MG63 (cell line): ENCODE data around the gene THAP2. TPM values are rescaled to one million over a fixed set of nuclear protein-coding genes. Genes with fewer than 3 reads are reported as not detected.
"Not testable (repeated sequence)": the region's sequence is repeated elsewhere in the genome, so short reads cannot be mapped to it uniquely, and the experiment has no call there.

ENCODE experiments used
- DNase-seq: peaks from one replicate; pipeline ENCODE4 v3.0.0-alpha.2; 2020
- H3K27me3 ChIP-seq: fragments of 250-450 bp; sonication (Bioruptor Pico); 2 replicates; pipeline ENCODE4 v1.5.1; 2020; ENCODE audit warnings: mild to moderate bottlenecking, moderate library complexity
- H3K36me3 ChIP-seq: fragments of 250-450 bp; sonication (Bioruptor Pico); 2 replicates; pipeline ENCODE4 v1.5.1; 2020; ENCODE audit warnings: mild to moderate bottlenecking, moderate library complexity
- H3K4me3 ChIP-seq: fragments of 250-450 bp; sonication (Bioruptor Pico); 2 replicates; pipeline ENCODE4 v1.5.1; 2020; ENCODE audit warnings: mild to moderate bottlenecking, moderate library complexity
- H3K9me3 ChIP-seq: fragments of 250-450 bp; sonication (Bioruptor Pico); 2 replicates; pipeline ENCODE4 v1.5.1; 2020; ENCODE audit warnings: mild to moderate bottlenecking, moderate library complexity
- total RNA-seq: library from RNA; depleted of rRNA; stranded (reverse); fragments of >200 nt; shearing (Covaris generic); gene quantifications from 2 replicates; pipeline ENCODE4 v1.2.3, GENCODE V29; 2014; ENCODE audit warnings: low replicate concordance

The THAP2 gene
- total RNA-seq, 1 experiment from 2014 or later = 1.3 TPM

DNA sequence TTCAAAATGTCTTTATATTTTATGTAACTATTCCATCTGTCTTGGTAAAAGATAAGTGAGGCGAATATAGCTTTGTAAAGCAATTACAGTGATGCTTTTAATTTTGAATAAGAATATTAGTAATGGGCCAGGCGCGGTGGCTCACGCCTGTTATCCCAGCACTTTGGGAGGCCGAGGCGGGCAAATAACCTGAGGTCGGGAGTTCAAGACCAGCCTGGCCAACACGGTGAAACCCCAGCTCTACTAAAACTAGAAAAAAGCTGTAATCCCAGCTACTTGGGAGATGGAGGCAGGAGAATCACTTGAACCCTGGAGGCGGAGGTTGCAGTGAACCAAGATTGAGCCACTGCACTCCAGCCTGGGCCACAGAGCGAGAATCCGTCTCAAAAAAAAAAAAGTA lies 23.1 kb downstream of the THAP2 start:
- not testable (repeated sequence) for H3K36me3 ChIP-seq, H3K27me3 ChIP-seq, DNase-seq, H3K9me3 ChIP-seq
- peak overlapping the region; percentile 61 for H3K4me3 ChIP-seq

DNA sequence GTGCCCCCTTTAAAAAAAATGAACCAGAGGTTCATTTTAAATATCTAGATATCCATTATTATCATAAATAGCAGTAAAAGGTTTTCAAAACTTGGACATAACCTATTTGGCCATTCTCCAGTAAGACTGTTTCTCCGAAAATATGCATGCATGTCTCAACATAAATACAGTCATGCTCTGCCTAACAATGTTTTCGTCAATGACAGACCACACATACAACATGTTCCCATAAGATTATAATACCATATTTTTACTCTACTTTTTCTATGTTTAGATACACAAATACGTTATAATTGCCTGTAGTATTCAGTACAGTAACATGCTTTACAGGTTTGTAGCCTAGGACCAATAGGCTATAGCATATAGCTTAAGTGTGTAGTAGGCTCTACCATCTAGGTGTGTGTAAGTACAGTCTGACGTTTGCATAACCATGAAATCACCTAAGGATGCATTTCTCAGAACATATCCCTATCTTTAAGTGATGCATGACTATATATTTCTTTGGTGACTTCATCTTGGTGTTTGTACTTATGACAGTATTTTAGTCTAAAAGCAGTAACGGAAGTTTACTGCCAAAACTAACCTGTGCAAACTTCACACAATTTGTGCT lies 25.0 kb downstream of the THAP2 start:
- Histone ChIP-seq H3K27me3 (no peaks in the 10 kb centered on the region), H3K9me3 (no peaks in the 10 kb centered on the region), H3K36me3 (no peaks in the 10 kb centered on the region), H3K4me3 (no peak overlapping the region)
- no peak for DNase-seq

DNA sequence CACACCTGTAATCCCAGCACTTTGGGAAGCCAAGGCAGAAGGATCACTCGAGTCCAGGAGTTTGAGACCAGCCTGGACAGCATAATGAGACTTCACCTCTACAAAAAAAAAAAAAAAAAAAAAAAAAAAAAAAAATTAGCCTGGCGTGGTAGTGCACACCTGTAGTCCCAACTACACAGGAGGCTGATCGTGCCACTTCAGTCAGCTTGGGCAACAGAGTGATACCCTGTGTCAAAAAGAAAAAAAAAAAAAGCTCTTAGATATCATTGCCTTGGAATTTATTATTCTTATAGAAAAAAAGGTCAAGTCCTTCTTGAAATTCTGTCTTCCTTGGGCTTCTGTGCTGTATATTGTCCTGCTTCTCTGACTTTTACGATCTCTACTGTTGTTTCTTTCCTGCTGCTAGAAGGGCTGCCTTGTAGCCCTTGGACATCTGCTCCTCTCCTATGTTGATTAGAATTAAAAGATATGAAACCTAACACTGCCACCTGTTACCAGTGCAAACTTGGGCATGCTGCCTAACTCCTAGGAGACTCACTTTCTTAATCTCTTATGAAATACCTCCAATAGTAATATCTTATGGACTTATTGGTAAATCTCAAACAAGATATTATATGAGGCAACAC lies 27.5 kb downstream of the THAP2 start:
- H3K27me3 ChIP-seq = no peaks in the 10 kb centered on the region
- DNase-seq = no peak
- no peak overlapping the region for H3K4me3 ChIP-seq
- no peaks in the 10 kb centered on the region for H3K36me3 ChIP-seq
- H3K9me3 ChIP-seq = no peaks in the 10 kb centered on the region

DNA sequence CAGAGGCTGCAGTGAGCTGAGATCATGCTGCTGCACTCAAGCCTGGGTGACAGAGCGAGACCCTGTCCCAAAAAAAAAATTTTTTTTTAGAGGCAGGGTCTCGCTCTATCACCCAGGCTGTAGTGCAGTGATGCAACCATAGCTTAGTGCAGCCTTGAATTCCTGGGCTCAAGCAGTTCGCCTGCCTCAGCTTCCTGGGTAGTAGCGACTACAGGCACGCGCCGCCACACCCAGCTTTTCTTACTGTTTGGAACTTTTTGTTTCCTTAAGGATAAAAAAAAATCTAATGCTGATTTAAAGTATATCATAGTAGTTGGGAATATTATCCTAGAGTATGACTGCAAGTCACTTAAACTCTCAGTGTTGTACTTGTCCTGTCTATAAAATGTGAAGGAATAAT lies 29.0 kb downstream of the THAP2 start:
- no peaks in the 10 kb centered on the region for H3K9me3 ChIP-seq

DNA sequence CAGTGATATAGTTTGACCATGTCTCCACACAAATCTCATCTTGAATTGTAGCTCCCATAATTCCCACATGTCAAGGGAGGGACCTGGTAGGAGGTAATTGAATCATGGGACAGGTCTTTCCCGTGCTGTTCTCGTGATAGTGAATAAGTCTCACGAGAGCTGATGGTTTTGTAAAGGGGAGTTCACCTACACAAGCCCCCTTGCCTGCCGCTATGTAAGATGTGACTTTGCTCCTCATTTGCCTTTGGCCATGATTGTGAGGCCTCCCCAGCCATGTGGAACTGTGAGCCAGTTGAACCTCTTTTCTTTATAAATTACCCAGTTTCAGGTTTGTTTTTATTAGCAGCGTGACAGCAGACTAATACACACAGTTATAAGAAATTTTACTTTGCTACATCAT lies 29.6 kb downstream of the THAP2 start:
- not testable (repeated sequence) for H3K27me3 ChIP-seq, H3K36me3 ChIP-seq, H3K9me3 ChIP-seq, H3K4me3 ChIP-seq, DNase-seq

More for the DNA sequence above, 29.0 kb downstream of the THAP2 start:
- Histone ChIP-seq H3K36me3 (0 out of 2 replicates have a peak, but pooled peaks cover 2% of the 10 kb centered on the region), H3K4me3 (no peak overlapping the region), H3K27me3 (no peaks in the 10 kb centered on the region)
- no peak for DNase-seq

DNA sequence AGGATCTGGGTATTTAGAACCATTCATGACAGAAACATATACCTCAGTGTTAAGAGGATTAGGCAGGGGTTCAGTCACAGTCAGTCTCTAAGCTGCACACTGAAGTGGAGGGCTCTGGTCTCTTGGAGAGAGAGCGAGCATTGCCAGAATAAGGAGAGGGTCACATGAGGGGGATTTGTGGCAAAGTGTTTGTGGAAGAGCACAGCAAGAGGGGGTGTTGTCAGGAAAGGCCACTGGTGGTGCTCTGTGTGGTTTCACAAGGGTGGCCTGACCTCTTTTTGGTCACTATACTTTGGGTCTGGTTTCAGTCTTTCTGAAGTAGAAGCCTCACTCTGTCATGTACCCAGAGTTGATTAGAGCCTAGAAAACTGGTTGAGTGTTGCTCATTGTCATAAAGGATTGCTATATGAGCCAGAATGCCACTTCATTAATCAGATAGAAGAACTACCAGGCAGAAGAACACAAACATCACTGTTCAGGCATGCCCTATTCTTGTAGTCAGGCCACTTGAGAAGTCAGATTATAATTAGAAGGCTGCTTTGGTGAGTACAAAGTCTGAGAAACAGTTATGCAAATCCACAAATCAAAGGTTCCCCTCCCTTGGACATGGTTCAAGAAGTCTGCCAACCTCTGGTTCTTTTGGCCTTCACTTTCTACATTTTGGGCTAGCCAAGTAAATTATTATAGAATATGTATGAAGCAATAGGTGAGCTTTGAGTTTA lies 30.2 kb downstream of the THAP2 start:
- Histone ChIP-seq H3K36me3 (peaks cover 4% of the 10 kb centered on the region; the same call in 1 of the 2 replicates), H3K9me3 (no peaks in the 10 kb centered on the region), H3K27me3 (no peaks in the 10 kb centered on the region), H3K4me3 (no peak overlapping the region)
- DNase-seq = no peak

DNA sequence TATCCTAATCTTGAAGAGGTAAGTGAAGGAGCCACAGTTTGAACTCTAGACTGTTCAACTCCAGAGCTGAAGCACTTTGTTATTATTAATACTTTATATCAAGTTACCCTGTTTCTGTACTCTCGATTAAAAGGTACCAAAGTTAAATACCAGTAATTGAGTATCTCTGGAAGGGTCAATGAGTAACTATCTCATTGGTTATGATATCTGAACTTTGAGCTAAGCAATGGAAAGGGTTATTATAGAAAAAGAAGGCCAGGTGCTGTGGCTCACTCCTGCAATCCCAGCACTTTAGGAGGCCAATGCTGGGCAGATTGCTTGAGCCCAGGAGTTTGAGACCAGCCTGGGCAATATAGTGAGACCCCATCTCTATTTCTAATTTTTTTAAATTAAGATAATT lies 31.7 kb downstream of the THAP2 start:
- no peak for DNase-seq
- Histone ChIP-seq H3K36me3 (peaks cover 4% of the 10 kb centered on the region; the same call in 1 of the 2 replicates), H3K9me3 (no peaks in the 10 kb centered on the region), H3K27me3 (no peaks in the 10 kb centered on the region), H3K4me3 (no peak overlapping the region)

DNA sequence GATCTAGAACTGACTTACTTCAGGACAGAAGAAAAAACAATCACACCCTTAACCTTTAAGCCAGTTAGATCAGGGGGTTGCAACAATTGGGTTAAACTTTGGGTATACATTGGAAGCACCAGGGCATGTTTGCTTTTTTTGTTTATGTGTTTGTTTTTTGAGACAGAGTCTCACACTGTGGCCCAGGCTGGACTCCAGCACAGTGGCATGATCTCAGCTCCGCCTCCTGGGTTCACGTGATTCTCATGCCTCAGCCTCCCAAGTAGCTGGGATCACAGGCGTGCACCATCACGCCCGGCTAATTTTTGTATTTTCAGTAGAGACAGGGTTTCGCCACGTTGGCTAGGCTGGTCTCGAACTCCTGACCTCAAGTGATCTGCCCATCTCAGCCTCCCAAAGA lies 38.1 kb downstream of the THAP2 start:
- not testable (repeated sequence) for H3K36me3 ChIP-seq, H3K9me3 ChIP-seq, H3K4me3 ChIP-seq, H3K27me3 ChIP-seq, DNase-seq

DNA sequence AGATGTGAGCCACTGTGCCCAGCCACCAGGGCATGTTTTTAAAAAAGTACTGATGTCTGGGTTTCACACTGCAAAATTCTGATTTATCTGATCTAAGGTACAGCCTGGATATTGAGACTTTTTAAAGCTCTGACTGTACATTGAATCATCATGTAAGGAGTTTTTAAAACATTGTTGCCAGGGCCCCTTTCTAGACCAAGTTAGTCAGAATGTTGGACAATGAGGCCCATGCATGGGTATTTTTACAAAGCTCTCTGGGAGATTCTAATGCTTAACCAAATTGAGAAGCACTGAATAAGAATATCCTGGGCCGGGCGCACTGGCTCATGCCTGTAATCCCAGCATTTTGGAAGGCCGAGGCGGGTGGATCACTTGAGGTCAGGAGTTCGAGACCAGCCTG lies 38.5 kb downstream of the THAP2 start:
- DNase-seq = no peak

DNA sequence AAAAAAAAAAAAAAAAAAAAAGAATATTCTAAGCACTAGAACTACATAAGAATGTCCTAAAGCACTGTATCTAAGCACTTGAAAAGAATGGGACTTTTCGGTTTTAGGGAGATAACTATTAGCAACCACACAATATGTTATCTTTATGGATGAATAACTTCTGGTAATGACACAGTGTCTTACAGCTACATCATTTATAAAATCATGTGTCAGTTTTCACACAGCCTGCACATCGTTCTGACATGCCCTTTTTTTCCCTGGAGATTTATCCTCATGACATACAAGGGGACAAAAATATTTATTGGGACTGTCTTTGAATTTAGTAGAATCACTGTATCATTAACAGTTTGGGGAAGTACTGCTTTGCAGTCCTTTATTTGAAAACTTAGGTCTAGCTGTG lies 39.1 kb downstream of the THAP2 start:
- Histone ChIP-seq H3K4me3 (no peak overlapping the region), H3K27me3 (no peaks in the 10 kb centered on the region), H3K36me3 (peaks cover 2% of the 10 kb centered on the region; the same call in 1 of the 2 replicates), H3K9me3 (no peaks in the 10 kb centered on the region)
- no peak for DNase-seq

More for the DNA sequence above, 38.5 kb downstream of the THAP2 start:
- peaks cover 3% of the 10 kb centered on the region; the same call in 1 of the 2 replicates for H3K36me3 ChIP-seq
- H3K27me3 ChIP-seq = no peaks in the 10 kb centered on the region
- H3K9me3 ChIP-seq = no peaks in the 10 kb centered on the region
- no peak overlapping the region for H3K4me3 ChIP-seq

DNA sequence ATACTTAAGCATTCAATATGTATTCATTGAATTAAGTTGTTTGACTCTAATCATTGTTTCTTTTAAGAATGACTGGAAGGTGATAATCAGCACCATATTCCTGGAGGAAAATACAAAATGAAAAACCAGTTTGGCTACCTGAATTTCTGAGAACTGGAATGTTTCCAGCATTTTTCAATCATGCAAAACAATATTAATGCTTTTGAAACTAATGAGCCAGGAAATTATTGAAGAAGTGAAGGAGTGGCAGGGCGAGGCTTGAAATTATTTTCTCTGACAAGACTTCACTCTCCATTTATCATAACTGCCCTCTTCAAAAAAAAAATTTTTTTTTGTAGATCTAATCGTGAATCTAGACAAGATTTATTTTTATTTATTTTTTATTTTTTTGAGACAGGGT lies 40.8 kb downstream of the THAP2 start:
- no peak for DNase-seq
- Histone ChIP-seq H3K36me3 (no peaks in the 10 kb centered on the region; the same call in 1 of the 2 replicates), H3K27me3 (no peaks in the 10 kb centered on the region), H3K4me3 (no peak overlapping the region), H3K9me3 (no peaks in the 10 kb centered on the region)

DNA sequence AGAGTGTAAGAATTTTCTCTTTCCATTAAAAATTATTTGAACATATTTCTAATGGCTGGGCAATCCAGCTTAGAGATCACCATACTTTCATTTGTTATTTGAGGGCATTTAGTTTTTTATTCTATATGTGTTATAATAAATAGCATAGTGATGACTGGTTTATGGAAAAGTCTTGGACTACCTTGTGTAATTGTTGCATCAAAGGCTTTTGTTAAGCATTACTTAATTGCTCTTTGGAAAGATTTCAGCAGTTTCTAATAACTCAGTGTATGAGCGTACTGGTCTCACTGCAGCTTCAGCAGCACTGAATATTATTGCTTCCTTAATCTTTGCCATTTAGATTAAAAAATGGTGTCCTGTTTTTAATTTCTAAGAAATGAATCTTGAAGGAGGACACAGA lies 44.6 kb downstream of the THAP2 start:
- DNase-seq = no peak

DNA sequence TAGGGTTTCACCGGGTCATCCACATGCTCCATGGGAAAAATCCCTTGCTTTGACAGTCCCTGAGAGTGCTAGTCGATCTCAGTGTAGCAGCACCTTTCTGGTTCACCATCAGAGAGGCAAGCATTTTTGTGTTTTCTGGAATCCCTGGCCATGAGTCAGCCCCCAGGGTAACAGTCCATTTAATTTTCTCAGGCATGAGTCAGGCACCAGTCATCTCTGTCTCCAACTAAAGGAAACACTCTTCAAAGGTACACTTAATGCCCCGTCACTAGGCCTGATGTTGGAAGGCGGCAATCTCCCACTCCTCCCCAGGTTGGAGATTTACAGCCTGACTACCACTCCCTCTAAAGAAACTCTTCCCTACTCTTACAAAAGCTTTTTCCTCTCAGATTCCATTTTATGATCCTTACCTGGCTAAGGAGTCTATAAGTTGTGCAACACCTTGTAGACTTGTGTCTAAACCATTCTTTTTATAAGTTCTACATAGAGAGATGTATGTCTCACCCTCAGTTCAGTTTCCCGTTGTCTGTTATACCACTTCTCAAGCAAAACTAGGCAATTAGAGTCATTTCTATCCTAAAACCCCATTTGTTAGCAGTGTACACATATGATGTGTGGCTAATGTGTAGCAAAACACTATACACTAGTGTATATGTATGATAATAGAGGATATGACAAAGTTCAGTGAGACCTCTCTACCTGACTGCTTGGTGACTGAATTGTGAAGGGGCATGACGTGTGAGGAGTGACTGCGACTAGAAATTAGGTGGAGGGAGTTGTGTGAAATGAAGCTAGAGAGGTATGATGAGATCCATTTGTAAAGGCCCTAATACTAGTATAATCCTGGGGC lies 46.4 kb downstream of the THAP2 start:
- Histone ChIP-seq H3K27me3 (no peaks in the 10 kb centered on the region), H3K4me3 (no peak overlapping the region), H3K9me3 (peaks cover 6% of the 10 kb centered on the region; the same call in 1 of the 2 replicates), H3K36me3 (no peaks in the 10 kb centered on the region)
- DNase-seq = peak; percentile 78

More for the DNA sequence above, 44.6 kb downstream of the THAP2 start:
- H3K36me3 ChIP-seq = no peaks in the 10 kb centered on the region
- H3K4me3 ChIP-seq = no peak overlapping the region
- peaks cover 4% of the 10 kb centered on the region; the same call in 1 of the 2 replicates for H3K9me3 ChIP-seq
- no peaks in the 10 kb centered on the region for H3K27me3 ChIP-seq

DNA sequence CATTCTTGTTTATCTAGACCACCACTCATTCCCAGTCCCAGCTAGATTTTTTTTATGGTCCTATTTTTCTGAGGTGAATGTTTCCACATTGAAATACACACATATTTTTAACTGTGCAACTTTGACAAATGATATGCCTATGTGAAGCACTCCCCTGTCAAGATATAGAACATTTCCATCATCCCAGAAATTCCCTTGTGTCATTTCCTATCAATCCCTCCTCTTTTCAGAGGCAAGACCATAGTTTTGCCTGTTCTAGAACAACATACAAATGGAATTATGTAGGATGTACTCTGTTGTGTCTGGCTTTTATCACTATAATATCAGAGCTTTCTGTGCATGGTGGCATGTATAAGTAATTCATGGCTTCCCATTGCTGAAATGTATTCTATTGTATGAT lies 54.5 kb downstream of the THAP2 start:
- H3K4me3 ChIP-seq = no peak overlapping the region
- no peaks in the 10 kb centered on the region for H3K27me3 ChIP-seq
- 0 out of 2 replicates have a peak, but pooled peaks cover 2% of the 10 kb centered on the region for H3K9me3 ChIP-seq
- H3K36me3 ChIP-seq = no peaks in the 10 kb centered on the region
- no peak for DNase-seq

DNA sequence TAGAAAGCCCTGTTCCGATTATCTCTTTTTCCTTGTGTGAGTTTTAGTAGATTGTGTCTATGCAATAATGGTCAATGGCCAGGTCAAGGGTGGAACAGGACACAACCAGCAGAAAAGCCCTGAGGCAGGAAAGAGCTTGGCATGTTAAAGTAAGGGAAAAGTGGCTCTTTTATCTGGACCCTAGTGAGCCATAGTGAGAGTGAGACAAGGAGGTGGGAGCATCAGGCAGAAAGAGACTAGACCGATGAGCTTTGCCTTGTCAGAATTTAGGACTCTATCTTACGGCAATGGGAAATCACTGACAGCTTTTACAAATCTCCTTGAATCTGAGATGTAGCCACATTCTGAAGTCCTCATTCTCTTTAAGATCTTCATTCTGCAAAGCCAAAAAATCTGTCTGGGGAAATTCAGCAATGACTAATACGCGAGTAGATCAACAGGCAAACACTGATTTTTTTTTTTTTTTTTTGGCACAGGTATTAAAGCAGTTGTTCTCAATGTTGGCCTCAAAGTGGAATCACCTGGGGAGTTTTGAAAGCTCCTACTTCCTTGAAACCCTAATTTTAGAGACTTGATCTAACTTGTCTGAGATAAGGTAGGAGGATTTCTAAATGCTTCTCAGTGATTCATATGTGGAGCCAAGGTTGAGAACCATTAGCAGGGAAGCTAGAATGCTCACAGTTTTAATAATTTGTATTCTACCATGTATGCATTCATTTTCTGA lies 55.7 kb downstream of the THAP2 start:
- Histone ChIP-seq H3K9me3 (no peaks in the 10 kb centered on the region), H3K4me3 (no peak overlapping the region), H3K36me3 (no peaks in the 10 kb centered on the region), H3K27me3 (no peaks in the 10 kb centered on the region)
- DNase-seq = no peak

DNA sequence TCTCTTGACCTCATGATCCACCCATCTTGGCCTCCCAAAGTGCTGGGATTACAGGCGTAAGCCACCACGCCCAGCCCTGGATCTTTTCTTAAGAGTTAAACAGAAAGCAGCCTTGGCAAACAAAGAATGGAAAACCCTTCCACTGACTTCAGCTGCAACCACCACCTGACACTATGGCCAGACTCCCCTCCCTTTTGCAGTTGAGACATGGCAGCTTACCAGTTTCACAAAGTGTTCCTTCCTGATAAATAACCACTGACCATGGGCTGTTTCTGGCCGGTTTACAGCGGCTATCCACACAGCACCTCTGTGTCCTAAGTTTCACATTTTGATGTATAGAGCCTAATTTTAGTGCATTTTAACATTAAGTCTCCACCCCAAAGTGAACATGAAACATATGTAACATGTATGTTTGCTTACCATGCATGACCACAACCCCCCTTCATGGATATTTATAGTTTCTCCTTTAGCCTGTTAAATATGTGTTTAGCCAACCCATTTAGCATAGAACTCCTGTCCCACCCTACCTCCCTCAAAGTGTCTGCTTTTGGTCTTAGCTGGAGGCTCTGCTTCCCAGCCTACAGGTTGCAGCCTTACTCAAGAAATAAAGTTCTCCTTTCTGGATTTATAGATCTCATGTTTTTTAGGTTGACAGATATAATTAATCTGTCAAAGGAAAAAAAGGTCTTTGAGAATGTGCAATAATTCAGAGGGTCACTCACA lies 57.8 kb downstream of the THAP2 start:
- Histone ChIP-seq H3K4me3 (no peak overlapping the region), H3K27me3 (no peaks in the 10 kb centered on the region), H3K9me3 (no peaks in the 10 kb centered on the region), H3K36me3 (no peaks in the 10 kb centered on the region)
- no peak for DNase-seq
